NCI-H1436 treated with DMSO at 0.1 percent for 48 hours (cell line): ENCODE measurements around the gene AGMAT.

Experiments
- DNase-seq: peaks from one replicate; lab custom pipeline; 2025; lab: John Stamatoyannopoulos, UW

AGMAT gene

DNA sequence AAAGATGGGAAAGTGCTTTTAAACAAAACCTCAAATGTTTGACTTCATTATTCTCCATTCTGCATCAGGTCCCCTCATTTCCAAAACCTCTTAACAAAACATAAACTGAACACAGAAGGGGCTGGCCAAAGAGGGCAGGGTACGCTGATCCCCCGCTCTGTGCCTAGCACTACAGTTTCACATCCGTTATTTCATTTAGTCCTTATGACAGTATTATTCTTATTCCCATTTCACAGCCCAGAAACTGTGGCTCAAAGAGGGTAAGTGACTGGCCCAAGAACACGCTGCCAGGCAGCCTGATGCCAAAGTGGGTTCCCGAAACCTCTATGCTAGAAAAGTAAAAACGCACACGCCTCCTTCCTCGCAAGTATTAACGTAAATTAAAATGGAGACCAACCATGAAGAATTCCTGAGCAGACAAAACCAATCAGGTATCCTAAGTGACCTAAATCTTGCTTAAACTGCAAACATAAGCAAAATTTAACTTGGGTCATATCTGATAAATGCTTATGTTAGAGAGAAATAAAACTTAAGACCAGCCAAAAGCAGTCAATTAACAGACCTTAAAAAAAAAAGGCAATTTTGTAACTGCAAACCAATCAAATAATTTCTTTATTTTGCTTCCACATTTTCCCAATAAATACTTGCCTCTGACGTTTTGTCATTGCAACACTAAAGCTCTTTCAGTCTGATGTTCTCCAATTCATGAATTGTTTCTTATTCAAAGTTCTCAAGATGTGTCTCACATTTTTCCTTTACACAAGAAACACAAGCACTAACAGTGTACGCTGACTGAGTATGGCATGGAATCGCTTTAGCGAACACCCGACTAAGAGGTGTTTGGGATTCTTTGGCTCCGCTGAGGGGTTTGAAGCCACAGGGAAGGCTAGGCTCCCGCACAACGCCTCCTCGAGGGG lies 61.5 kb downstream of the AGMAT start:
- no peak for DNase-seq

DNA sequence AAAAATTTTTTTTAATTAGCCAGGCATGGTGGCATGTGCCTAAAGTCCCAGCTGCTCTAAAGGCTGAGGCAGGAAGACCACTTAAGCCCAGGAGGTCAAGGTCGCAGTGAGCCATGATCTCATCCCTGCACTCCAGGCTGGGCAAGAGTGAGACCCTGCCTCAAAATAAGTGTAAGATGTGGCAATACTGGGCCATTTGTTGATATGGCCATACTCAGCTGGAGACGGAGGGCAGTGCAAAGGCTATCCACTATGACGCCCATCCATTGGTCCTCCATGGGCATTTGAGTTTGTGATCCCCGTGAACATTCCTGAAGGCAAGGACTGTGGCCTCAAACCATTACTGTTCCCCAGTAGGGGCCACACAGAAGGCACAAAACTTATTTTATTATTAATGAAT lies 62.3 kb downstream of the AGMAT start:
- DNase-seq: no peak
